SH-SY5Y (cell line): Measurements from ENCODE around the gene CENPU.

ENCODE experiments used
- GATA2 ChIP-seq: IDR thresholded peaks from 2 replicates; pipeline ENCODE4 v1.6.1; 2011; ENCODE audit warnings: mild to moderate bottlenecking, low read depth, low read length
- GATA3 ChIP-seq: IDR thresholded peaks from 2 replicates; pipeline ENCODE4 v1.6.1; 2011; ENCODE audit warnings: low read depth, mild to moderate bottlenecking, low read length, moderate library complexity

Gene CENPU

DNA sequence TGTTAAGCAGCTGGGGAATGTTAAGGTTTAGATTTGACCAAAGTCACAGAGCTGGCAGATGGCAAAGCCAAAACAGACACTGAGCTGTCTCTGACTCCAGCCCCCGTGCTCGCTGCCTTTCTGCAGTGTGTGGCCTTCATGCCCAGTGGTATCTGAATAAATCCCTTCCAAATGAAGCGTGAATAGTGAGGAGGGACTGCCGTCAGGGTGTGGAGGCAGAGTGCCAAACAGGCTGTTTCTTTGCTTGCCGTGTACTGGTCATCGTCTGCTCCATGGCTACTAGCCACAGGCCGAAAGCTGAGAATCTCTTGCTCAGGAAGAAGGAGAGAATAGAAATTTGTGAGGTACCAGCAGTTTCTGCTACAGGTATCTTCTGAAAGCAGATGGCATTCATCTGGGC is 64.6 kb downstream of the CENPU start:
- TF ChIP-seq GATA2, result no peak
- TF ChIP-seq GATA3, result no peak

GRCh38 chr4:184668511-184669114 is 65.3 kb downstream of the CENPU start:
- TF ChIP-seq GATA2 (no peak), GATA3 (no peak)

GRCh38 chr4:184668096-184668495 is 65.8 kb downstream of the CENPU start:
- TF ChIP-seq GATA3 (no peak), GATA2 (no peak)

GRCh38 chr4:184666670-184667069 is 67.2 kb downstream of the CENPU start:
- TF ChIP-seq GATA3, result no peak
- TF ChIP-seq GATA2, result no peak

GRCh38 chr4:184664445-184665210 is 69.3 kb downstream of the CENPU start:
- no peak for TF ChIP-seq GATA2
- no peak for TF ChIP-seq GATA3

DNA sequence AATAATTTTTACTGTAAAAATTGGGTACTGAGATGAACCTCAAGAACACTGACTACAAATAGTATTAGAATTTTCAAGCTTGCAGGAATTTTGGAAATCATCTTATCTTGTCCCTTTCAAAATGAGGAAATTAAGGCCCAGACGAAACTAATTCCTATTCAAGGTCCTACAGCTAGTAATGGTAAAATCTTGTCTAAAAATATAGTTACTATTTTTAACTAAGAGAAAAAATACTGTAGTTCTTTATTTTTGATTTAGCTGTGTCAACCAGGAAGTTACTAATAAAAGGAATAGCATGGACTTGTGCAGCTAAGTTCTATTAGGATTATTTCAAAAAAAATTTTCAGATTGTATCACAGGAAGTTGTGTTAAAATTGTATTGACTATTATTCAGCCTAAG is 71.7 kb downstream of the CENPU start:
- TF ChIP-seq GATA2, result no peak
- TF ChIP-seq GATA3, result no peak

- TF ChIP-seq GATA3 (no peak), GATA2 (no peak)
These were observed 72.9 kb downstream of the CENPU start for GRCh38 chr4:184660978-184661377.

GRCh38 chr4:184657144-184657543 is 76.8 kb downstream of the CENPU start:
- TF ChIP-seq GATA2 (no peak), GATA3 (no peak)

- TF ChIP-seq GATA3 (no peak), GATA2 (no peak)
These were observed 77.7 kb downstream of the CENPU start for GRCh38 chr4:184655889-184656869.

GRCh38 chr4:184653650-184654049 is 80.2 kb downstream of the CENPU start:
- TF ChIP-seq GATA3 (no peak), GATA2 (no peak)

DNA sequence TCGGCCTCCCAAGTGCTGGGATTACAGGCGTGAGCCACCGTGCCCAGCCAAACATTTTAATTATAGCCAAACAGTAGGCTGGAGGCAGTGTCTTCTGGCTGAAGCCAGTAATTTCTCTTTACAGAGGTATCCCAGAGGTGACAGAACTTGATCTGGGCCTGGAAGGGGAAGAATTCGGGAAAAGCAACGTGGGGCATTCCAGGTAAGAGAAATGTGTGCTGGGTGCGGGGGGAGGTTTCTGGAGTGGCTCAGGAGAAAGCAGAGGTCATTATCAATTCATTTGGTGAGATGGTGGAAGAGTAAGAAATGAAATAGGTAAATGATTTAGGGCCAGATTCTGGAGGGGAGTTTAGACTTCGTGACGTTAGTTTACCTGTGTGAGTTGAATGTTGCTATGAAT is 82.0 kb downstream of the CENPU start:
- TF ChIP-seq GATA3, result no peak
- TF ChIP-seq GATA2, result no peak

- TF ChIP-seq GATA3 (no peak), GATA2 (no peak)
These were observed 83.7 kb downstream of the CENPU start for GRCh38 chr4:184649971-184650855.
